ENCODE results near the gene CPEB4. TPM values are rescaled to one million over a fixed set of nuclear protein-coding genes. Genes with fewer than 3 reads are reported as not detected.
A peak's percentile ranks its signal among the peaks of the same experiment; 100 is the strongest.

CPEB4 gene
- total and polyA plus RNA-seq, 9 of the 15 experiments (the other 6 are each of a cell fraction or from before 2014, with no cell fraction given) = 7.4 to 21.3 (median 12.4) TPM

DNA sequence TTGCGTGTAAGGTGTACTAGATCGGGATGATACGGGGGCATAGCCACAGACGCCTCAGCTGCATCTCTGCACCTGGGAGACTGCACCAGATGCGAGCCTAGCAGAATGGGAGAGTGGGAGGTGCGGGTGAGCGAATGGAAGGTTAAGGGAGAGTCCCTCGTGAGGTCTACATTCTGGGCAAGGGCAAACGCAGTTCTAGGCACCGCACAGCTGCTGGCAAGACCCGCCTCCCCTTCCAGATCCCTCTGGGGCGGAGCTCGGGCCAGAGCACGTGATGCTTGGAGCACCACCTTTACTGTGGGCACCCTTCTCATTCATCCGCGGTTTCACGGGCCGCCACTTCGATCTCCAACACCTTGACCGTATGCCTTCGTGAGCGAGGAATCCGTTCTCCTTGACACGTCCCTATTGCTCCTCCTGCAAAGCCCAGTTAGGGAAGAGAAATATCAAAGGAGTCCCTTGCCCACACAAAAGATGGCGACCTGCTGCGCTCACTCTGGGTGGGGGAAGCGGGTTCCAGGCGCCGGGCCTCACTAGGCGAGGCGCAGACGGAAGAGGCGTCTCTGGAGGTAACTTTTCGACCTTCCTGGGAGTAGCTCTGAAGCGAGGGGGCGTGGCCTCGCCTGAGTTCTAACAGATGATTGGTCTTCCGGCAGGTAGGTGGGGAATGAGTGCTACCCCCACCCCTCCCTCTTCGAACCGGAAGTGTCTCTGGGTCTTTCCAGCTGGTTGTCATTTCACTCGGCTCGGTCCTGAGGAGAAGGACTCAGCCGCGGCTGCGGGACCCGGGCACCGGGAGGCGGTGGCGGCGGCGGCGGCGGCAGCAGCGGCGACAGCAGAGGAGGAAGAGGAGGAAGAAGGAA, at the start of gene CPEB4 (continued):
- TF ChIP-seq, protein P1, sequence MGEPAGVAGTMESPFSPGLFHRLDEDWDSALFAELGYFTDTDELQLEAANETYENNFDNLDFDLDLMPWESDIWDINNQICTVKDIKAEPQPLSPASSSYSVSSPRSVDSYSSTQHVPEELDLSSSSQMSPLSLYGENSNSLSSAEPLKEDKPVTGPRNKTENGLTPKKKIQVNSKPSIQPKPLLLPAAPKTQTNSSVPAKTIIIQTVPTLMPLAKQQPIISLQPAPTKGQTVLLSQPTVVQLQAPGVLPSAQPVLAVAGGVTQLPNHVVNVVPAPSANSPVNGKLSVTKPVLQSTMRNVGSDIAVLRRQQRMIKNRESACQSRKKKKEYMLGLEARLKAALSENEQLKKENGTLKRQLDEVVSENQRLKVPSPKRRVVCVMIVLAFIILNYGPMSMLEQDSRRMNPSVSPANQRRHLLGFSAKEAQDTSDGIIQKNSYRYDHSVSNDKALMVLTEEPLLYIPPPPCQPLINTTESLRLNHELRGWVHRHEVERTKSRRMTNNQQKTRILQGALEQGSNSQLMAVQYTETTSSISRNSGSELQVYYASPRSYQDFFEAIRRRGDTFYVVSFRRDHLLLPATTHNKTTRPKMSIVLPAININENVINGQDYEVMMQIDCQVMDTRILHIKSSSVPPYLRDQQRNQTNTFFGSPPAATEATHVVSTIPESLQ (CRISPR knock-in tag; IDR thresholded peaks at IDR 0.05) = 0 out of 2 replicates have a peak, but pooled peaks have one; percentile 56
- TF ChIP-seq ELF2 (CRISPR knock-in tag; IDR thresholded peaks at IDR 0.05) (peak; percentile 84), TAF1 (IDR thresholded peaks at IDR 0.05; ENCODE audit: control insufficient read depth, extremely low read depth, insufficient read depth, low read length, severe bottlenecking) (peak; percentile 99), ZNF175 (CRISPR knock-in tag; IDR thresholded peaks at IDR 0.05; ENCODE audit: low read depth) (peak; percentile 62; the same call in 1 of the 2 replicates), ZNF354B (CRISPR knock-in tag; IDR thresholded peaks at IDR 0.05) (no peak), FOXP1 (CRISPR knock-in tag; IDR thresholded peaks at IDR 0.05) (peak; percentile 83; the same call in 1 of the 2 replicates), POLR2AphosphoS5 (IDR thresholded peaks at IDR 0.05; ENCODE audit: control insufficient read depth, insufficient read depth, low read depth, low read length) (peak; percentile 90), TARDBP (IDR thresholded peaks at IDR 0.05) (0 out of 2 replicates have a peak, but pooled peaks have one; percentile 48), TAF9B (IDR thresholded peaks at IDR 0.05; ENCODE audit: partially characterized antibody) (peak; percentile 92), CHD2 (IDR thresholded peaks at IDR 0.05; ENCODE audit: low read depth, low read length) (0 out of 2 replicates have a peak, but pooled peaks have one; percentile 33)
- TF ChIP-seq, protein P2, sequence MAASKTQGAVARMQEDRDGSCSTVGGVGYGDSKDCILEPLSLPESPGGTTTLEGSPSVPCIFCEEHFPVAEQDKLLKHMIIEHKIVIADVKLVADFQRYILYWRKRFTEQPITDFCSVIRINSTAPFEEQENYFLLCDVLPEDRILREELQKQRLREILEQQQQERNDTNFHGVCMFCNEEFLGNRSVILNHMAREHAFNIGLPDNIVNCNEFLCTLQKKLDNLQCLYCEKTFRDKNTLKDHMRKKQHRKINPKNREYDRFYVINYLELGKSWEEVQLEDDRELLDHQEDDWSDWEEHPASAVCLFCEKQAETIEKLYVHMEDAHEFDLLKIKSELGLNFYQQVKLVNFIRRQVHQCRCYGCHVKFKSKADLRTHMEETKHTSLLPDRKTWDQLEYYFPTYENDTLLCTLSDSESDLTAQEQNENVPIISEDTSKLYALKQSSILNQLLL (CRISPR knock-in tag; IDR thresholded peaks at IDR 0.05; ENCODE audit: borderline replicate concordance) = no peak
- TF ChIP-seq, protein P3, sequence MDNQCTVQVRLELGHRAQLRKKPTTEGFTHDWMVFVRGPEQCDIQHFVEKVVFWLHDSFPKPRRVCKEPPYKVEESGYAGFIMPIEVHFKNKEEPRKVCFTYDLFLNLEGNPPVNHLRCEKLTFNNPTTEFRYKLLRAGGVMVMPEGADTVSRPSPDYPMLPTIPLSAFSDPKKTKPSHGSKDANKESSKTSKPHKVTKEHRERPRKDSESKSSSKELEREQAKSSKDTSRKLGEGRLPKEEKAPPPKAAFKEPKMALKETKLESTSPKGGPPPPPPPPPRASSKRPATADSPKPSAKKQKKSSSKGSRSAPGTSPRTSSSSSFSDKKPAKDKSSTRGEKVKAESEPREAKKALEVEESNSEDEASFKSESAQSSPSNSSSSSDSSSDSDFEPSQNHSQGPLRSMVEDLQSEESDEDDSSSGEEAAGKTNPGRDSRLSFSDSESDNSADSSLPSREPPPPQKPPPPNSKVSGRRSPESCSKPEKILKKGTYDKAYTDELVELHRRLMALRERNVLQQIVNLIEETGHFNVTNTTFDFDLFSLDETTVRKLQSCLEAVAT (IDR thresholded peaks at IDR 0.05) = peak in 1 of 2 experiments; percentile 97; a peak in 2 of 4 replicates
- TF ChIP-seq, protein P4, sequence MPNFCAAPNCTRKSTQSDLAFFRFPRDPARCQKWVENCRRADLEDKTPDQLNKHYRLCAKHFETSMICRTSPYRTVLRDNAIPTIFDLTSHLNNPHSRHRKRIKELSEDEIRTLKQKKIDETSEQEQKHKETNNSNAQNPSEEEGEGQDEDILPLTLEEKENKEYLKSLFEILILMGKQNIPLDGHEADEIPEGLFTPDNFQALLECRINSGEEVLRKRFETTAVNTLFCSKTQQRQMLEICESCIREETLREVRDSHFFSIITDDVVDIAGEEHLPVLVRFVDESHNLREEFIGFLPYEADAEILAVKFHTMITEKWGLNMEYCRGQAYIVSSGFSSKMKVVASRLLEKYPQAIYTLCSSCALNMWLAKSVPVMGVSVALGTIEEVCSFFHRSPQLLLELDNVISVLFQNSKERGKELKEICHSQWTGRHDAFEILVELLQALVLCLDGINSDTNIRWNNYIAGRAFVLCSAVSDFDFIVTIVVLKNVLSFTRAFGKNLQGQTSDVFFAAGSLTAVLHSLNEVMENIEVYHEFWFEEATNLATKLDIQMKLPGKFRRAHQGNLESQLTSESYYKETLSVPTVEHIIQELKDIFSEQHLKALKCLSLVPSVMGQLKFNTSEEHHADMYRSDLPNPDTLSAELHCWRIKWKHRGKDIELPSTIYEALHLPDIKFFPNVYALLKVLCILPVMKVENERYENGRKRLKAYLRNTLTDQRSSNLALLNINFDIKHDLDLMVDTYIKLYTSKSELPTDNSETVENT (CRISPR knock-in tag; IDR thresholded peaks at IDR 0.05) = peak; percentile 69; the same call in 1 of the 2 replicates
- TF ChIP-seq, protein P5, sequence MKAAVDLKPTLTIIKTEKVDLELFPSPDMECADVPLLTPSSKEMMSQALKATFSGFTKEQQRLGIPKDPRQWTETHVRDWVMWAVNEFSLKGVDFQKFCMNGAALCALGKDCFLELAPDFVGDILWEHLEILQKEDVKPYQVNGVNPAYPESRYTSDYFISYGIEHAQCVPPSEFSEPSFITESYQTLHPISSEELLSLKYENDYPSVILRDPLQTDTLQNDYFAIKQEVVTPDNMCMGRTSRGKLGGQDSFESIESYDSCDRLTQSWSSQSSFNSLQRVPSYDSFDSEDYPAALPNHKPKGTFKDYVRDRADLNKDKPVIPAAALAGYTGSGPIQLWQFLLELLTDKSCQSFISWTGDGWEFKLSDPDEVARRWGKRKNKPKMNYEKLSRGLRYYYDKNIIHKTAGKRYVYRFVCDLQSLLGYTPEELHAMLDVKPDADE (conservative IDR thresholded peaks at IDR 0.05; ENCODE audit: control insufficient read depth, low read depth, low read length) = peak; percentile 92
- TF ChIP-seq, protein P6, sequence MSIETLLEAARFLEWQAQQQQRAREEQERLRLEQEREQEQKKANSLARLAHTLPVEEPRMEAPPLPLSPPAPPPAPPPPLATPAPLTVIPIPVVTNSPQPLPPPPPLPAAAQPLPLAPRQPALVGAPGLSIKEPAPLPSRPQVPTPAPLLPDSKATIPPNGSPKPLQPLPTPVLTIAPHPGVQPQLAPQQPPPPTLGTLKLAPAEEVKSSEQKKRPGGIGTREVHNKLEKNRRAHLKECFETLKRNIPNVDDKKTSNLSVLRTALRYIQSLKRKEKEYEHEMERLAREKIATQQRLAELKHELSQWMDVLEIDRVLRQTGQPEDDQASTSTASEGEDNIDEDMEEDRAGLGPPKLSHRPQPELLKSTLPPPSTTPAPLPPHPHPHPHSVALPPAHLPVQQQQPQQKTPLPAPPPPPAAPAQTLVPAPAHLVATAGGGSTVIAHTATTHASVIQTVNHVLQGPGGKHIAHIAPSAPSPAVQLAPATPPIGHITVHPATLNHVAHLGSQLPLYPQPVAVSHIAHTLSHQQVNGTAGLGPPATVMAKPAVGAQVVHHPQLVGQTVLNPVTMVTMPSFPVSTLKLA (conservative IDR thresholded peaks at IDR 0.05) = peak; percentile 87
